Stimulated activated CD4-positive, alpha-beta T cell treated with anti-CD3 and anti-CD28 coated beads, Interleukin-12 subunit alpha, Interleukin-12 subunit beta, amount 100 ng/mL, for 48 hours (primary cell): Measurements from ENCODE around the gene EPC1.
"Not testable (repeated sequence)": the region's sequence is repeated elsewhere in the genome, so short reads cannot be mapped to it uniquely, and the experiment has no call there.

Experiments used
- DNase-seq, 3 donors: peaks; one replicate each; pipeline ENCODE4 v3.0.0-alpha.2; 2020; ENCODE audit warnings: low read depth in 2 of 3, low spot score in 1 of 3

EPC1 gene

GRCh38 chr10:32293581-32293980, 53.4 kb downstream of the EPC1 start:
- DNase-seq: no peak

- no peak for DNase-seq
These were observed 67.2 kb downstream of the EPC1 start for GRCh38 chr10:32279795-32280194.

- DNase-seq: no peak
These were observed 73.6 kb downstream of the EPC1 start for GRCh38 chr10:32273336-32273735.

- DNase-seq: no peak
These were observed 75.3 kb downstream of the EPC1 start for GRCh38 chr10:32271617-32272016.

- no peak for DNase-seq
These were observed 77.4 kb downstream of the EPC1 start for GRCh38 chr10:32269343-32270100.

GRCh38 chr10:32268788-32269187, 78.2 kb downstream of the EPC1 start:
- DNase-seq: no peak

- no peak for DNase-seq
These were observed 80.0 kb downstream of the EPC1 start for GRCh38 chr10:32266979-32267378.

- no peak for DNase-seq
These were observed 80.4 kb downstream of the EPC1 start for GRCh38 chr10:32266566-32266965.

GRCh38 chr10:32265756-32266155, 81.2 kb downstream of the EPC1 start:
- no peak for DNase-seq

GRCh38 chr10:32263300-32263699, 83.7 kb downstream of the EPC1 start:
- no peak for DNase-seq

GRCh38 chr10:32259551-32259950, 87.4 kb downstream of the EPC1 start:
- no peak for DNase-seq

- peak; percentile 56 to 65 (median 61) for DNase-seq
These were observed 90.1 kb downstream of the EPC1 start for GRCh38 chr10:32256613-32257437.

GRCh38 chr10:32253821-32254220, 93.1 kb downstream of the EPC1 start:
- no peak for DNase-seq

- DNase-seq: peak in 1 of 3 donors; percentile 16
These were observed 93.7 kb downstream of the EPC1 start for GRCh38 chr10:32253276-32253675.

- not testable (repeated sequence) for DNase-seq
These were observed 96.5 kb downstream of the EPC1 start for GRCh38 chr10:32250489-32250888.

- DNase-seq: no peak
These were observed 100.3 kb downstream of the EPC1 start for GRCh38 chr10:32246685-32247084.

GRCh38 chr10:32245760-32246159, 101.2 kb downstream of the EPC1 start:
- no peak for DNase-seq

GRCh38 chr10:32244421-32245207, 102.3 kb downstream of the EPC1 start:
- peak in 2 of 3 donors; percentile 7 to 50 for DNase-seq

- no peak for DNase-seq
These were observed 102.9 kb downstream of the EPC1 start for GRCh38 chr10:32244011-32244410.

GRCh38 chr10:32241946-32242345, 105.0 kb downstream of the EPC1 start:
- DNase-seq: no peak

GRCh38 chr10:32240471-32240870, 106.5 kb downstream of the EPC1 start:
- DNase-seq: no peak

- no peak for DNase-seq
These were observed 107.2 kb downstream of the EPC1 start for GRCh38 chr10:32239769-32240168.
